SK-N-SH treated with all-trans-retinoic acid at 6 μM for 48 hours (cell line): ENCODE measurements around the gene CDK5RAP2.

Experiments used
- POU6F1 ChIP-seq: fragments of 250-450 bp; sonication (Bioruptor Pico); IDR thresholded peaks from 2 replicates; pipeline ENCODE4 v1.8.0; 2021; ENCODE audit warnings: low read depth, mild to moderate bottlenecking, moderate library complexity, borderline replicate concordance
- SNAI2 ChIP-seq: fragments of 250-450 bp; sonication (Bioruptor Pico); IDR thresholded peaks from 2 replicates; pipeline ENCODE4 v1.5.0; 2020; ENCODE audit warnings: mild to moderate bottlenecking, moderate library complexity

GRCh38 chr9:120439926-120440325, 140.0 kb downstream of the CDK5RAP2 start:
- TF ChIP-seq POU6F1 (CRISPR knock-in tag), result no peak
- no peak for TF ChIP-seq SNAI2 (CRISPR knock-in tag)
